CD4-positive, alpha-beta T cell treated with Interferon gamma for 1 hour (primary cell): Measurements from ENCODE around the gene RAB25.
A peak's percentile ranks its signal among the peaks of the same experiment; 100 is the strongest.
"Not testable (repeated sequence)": the region's sequence is repeated elsewhere in the genome, so short reads cannot be mapped to it uniquely, and the experiment has no call there.

Experiments used
- DNase-seq: peaks from one replicate; pipeline ENCODE4 v3.0.0-alpha.2; 2020

Gene RAB25

DNA sequence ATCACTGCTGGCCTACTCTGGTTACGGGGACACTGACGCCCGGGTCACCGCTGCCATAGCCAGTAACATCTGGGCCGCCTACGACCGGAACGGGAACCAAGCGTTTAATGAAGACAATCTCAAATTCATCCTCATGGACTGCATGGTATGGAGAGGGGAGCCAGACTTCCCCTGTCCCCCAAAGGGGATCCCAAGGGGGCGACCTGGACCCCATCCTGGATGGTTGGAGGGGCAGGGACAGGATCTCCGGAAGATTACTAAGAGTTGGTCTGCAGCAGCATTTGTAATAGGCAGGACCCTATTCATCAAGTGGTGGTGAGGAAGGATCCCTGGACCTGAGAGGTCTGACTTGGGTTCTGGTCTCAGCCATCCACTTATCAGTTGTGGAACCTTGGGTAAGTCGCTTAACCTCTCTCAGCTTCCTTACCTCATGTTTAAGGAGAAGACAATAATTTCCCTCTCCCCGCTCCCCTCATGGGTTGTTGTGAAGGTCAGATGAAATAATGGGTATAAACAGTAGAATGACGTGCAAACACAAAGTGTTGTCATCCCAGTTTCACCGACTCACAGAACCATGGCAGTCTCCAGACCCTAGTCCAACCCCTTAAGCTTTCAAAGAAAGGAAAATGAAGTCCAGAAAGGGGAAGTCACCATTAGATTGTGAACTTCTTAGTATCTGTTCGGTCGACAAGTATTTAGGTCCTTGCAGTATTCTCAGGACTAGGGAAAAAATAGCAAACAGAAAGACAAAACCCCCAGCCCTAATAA, 5.5 kb upstream of the RAB25 start:
- DNase-seq = no peak

GRCh38 chr1:156056326-156056849, 4.6 kb upstream of the RAB25 start:
- DNase-seq = no peak

DNA sequence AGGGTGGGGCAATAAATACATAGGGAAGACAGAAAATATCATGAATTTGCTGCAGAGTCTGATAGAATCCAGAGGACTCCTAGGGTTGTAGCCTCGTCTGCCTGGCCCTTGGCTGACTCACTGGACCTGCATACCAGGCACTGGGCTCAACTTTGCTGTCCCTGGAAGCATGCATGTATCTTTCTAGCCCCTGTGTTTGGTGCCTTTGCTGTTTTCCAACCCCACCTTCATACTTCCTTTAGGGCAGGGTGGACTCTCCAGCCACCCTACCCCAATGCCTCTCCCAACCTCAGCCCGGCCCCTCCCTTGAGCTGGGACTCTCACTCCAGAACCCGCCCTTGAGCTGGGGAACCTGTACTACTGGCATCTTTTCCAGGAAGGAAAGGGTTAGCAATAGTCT, 1.2 kb downstream of the RAB25 start:
- DNase-seq = no peak

GRCh38 chr1:156063997-156064285, 3.0 kb downstream of the RAB25 start:
- DNase-seq = no peak

DNA sequence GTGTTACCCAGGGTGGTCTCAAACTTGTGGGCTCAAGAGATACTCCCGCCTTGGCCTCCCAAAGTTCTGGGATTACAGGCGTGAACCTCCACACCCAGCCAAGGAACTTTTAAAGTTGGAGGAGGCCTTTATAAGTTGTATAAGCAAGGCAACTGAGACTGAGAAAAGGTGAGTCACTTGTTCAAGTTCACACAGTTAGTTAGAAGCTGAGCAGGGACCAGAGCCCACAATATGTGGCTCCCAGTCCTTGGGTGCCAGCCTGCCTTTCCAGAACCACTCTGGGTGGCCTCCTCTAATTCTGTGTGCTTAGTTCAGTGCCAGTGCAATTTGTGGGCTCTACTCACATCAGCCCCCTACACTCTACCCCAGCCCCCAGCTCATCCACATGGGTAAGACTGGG, 3.7 kb downstream of the RAB25 start:
- DNase-seq = no peak

- no peak for DNase-seq
Measured at GRCh38 chr1:156065212-156065611, 4.3 kb downstream of the RAB25 start.

- DNase-seq = no peak
Measured at GRCh38 chr1:156065871-156066270, 4.9 kb downstream of the RAB25 start.

DNA sequence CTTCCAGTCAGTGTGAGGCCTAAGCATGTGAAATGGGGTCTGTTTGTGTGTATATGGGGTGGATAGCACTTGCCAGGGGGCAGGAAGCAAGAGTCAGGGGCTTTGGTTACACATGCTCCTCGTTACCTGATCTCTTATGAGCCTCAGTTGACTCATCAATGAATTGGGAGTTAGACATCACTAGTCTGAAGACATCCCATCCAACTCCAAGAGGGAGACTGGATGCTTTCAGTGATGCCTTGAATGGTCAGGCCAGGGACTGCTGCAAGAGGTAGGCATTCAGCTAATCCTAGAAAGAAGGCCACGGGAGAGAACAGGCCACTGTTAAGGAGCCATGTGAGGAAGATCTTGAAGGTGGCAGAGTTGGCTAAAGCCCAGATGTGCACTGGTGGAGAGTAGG, 6.3 kb downstream of the RAB25 start:
- DNase-seq = no peak

DNA sequence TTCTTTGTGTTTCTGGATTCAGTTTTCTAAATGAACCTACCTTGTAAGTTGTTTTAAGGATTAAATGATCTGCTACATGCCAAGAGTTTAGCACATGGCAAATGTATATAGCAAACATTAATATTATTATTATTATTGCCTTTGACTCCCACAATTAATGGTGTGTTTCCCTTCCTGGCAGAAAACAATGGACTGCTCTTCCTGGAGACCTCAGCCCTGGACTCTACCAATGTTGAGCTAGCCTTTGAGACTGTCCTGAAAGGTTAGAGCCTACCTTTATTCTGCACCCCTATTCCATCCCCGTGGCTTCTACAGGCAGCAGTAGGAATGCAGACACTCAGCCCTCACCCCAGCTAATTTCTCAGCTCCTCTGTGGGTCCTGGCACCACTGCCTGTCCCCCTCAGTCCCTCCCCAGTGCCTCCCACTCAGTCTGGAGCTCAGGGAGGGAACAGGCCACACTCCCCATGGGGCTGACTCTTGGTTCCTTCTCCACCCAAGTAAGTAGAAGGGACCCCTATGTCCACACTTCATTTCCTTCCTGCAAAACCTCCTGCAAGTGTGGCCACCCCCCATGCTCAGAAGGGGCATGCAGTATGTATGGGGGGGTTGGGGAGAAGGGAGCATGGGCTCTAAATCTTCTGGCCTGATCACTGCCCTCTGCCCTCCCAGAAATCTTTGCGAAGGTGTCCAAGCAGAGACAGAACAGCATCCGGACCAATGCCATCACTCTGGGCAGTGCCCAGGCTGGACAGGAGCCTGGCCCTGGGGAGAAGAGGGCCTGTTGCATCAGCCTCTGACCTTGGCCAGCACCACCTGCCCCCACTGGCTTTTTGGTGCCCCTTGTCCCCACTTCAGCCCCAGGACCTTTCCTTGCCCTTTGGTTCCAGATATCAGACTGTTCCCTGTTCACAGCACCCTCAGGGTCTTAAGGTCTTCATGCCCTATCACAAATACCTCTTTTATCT, 8.8 kb downstream of the RAB25 start:
- DNase-seq = no peak

- no peak for DNase-seq
Measured at GRCh38 chr1:156070548-156070947, 9.6 kb downstream of the RAB25 start.

DNA sequence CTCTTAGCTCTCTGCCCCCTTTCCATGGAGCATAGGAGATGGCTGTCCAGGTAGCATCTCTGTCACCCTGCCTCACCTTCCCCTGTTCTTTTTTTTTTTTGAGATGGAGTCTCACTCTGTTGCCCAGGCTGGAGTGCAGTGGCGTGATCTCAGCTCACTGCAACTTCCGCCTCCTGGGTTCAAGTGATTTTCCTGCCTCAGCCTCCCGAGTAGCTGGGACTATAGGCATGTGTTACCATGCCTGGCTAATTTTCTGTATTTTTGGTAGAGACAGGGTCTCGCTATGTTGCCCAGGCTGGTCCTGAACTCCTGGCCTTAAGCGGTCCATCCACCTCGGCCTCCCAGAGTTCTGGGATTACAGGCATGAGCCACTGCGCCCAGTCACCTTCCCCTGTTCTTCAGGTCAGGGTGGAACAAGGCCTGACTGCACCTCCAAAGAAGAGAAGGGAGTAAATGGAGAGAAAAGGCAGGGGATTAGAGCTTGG, 10.4 kb downstream of the RAB25 start:
- DNase-seq = not testable (repeated sequence)

GRCh38 chr1:156072251-156072650, 11.3 kb downstream of the RAB25 start:
- no peak for DNase-seq

DNA sequence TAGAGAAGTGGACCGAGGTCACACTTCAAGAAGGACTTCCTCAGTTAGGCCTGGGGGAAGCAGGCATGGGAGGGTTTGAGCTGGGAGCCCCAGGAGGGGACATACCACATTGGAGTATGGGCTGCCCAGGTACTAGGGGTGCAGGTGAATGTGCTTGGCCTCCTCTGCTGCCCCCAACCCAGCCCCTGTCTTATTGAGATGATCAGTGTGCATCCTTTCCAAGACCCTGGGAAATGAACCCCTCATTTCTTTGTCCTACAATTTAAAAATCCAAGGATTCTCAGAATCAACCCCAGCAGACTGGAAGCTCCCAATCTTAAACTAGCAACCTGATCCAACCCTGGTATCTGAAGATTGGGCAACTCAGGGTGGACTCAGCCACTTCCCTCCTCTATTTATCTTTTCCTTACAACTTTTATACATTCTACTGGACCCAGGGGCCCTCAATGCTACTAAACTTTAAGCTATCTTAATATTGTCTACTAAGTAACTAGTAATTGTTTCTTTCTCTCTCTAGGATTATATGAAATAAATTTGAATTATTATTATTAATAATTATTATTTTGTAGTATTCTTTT, 12.2 kb downstream of the RAB25 start:
- DNase-seq = no peak

- no peak for DNase-seq
Measured at GRCh38 chr1:156073740-156074139, 12.8 kb downstream of the RAB25 start.

DNA sequence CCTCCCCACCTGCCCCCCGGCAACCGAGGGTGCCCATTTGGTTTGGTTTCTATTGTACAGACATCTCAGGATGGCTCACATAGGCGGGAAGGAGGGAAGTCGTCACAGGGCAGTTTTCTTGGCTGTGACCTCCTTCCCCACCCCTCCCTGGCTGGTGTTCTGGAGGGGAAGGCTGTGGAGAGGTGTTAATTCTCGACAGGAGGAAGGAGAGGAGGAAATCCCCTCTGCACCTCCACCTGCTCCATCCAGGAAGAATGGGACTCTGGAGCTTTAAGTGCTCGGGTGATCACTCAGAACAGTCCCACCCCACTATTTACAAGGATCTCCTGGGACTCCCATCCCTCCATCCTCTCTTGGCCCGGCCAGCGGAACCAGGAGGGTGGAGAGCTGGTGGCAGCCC, 13.7 kb downstream of the RAB25 start:
- DNase-seq = no peak

DNA sequence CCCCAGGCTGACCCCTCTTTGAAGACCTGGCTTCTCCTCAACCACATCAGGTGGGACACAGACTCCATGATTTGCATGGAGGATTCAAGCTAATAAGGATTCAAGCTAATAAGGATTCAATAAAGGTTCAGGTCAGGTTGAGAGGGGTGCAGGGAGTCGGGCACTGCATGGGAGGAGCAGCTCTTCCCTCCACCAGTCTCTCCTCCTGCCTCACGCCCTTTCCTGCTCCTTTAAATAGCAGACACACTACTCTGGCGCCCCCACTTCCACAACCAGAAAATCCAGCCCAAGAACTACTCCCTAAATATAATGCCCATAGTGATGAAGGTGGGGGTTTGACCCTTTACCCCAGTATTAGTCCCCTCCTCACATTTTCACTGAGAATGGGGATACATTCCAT, 14.2 kb downstream of the RAB25 start:
- DNase-seq = no peak

GRCh38 chr1:156075775-156076204, 14.8 kb downstream of the RAB25 start:
- no peak for DNase-seq

GRCh38 chr1:156076609-156077429, 15.9 kb downstream of the RAB25 start:
- DNase-seq = peak; percentile 51

DNA sequence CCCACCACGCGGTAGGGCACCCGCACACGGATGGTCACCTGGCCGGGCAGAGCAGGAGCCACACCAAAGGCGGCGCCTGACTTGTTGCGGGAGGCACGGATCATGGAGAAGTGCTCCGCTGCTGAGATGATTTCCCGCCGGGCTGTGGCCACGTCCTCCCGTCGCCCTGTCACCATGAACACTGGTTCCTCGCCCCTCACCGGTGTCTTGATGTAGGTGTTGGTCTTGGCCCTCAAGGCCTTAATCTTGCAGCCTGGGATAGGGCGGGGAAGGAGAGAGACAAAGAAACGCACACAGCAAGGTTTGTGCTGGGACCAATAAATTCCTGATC, 16.4 kb downstream of the RAB25 start:
- no peak for DNase-seq

GRCh38 chr1:156078728-156079127, 17.8 kb downstream of the RAB25 start:
- DNase-seq = no peak

DNA sequence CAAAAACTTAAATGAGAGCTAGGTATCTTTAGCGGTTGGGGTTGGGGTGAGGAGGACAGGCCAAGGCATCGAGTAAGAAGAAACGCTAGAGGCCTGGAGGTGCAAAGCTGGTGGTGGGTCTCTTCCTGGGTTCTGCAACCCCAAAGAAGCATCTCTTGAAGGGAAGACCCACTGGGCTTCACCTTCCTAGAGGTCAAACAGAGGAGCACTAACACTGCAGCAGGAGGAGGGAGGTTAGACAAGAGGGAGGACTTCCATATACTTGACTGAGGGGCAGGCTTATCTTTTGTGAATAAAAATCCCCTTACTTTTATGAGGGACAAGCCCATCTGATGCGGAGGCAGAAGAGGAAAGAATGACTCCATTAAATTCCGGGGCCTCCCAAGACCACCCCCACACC, 18.8 kb downstream of the RAB25 start:
- no peak for DNase-seq

DNA sequence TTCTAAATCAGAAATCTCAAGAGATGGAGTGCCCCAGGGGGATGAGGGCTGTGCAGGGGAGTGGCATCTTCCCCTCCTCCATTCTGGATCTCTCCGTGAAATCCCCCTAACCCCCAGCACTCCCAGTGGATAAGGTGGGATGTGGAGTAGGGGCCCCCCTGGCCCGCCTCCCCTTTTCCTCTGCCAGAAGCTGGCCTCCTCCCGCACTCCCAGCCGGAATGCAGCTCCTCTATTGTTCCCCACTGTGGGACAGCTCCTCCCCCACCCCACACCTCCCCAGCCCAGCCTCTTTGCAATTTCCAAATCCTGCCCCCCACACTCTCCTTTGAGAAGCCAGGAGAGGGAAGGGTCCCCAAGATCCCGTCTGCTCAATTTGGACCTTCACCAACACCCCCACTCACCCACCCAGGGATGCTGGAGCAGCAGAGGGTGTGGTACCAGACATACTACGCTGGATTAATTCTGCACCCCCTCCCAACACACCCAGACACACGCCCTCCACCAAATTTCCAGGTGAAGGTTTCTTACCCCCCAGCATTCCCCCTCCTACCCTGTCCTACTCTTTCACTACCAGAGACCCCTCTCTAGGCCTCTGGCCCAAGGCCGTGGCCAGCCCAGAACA, 19.4 kb downstream of the RAB25 start:
- DNase-seq = no peak
